ENCODE measurements around the gene KNDC1. TPM values are rescaled to one million over a fixed set of nuclear protein-coding genes. Genes with fewer than 3 reads are reported as not detected.
A peak's percentile ranks its signal among the peaks of the same experiment; 100 is the strongest.
"Not testable (repeated sequence)": the region's sequence is repeated elsewhere in the genome, so short reads cannot be mapped to it uniquely, and the experiment has no call there.

The KNDC1 gene
- total RNA-seq, result 1 to 10 TPM in 1 of 2 experiments, under 1 TPM in 1; 0.55 to 1.2 TPM

- Mint-ChIP-seq H3K4me1 (no peaks in the 10 kb centered on the region), H3K4me3 (peak within 1 kb of the TSS; percentile 39), H3K36me3 (ENCODE audit: low read depth) (no peaks in the 10 kb centered on the region), H3K27me3 (peaks cover 9% of the 10 kb centered on the region), H3K9me3 (no peaks in the 10 kb centered on the region), H3K27ac (no peak within 1 kb of the TSS)
- ChIA-PET CTCF (no interaction called here), POLR2A (no interaction called here)
- peak; percentile 54 for DNase-seq
Observed at GRCh38 chr10:133159950-133160825, at the start of gene KNDC1. KNDC1 (plus strand) TSS chr10:133160219; CDS start chr10:133160468, 249 bp downstream.

- H3K4me1 Mint-ChIP-seq, result no peaks in the 10 kb centered on the region
Observed at GRCh38 chr10:133110609-133111275, 49.3 kb upstream of the KNDC1 start.

GRCh38 chr10:133111640-133112039 is 48.4 kb upstream of the KNDC1 start:
- H3K36me3 Mint-ChIP-seq (ENCODE audit: low read depth); DNase-seq; POLR2A ChIA-PET; H3K4me3 Mint-ChIP-seq; H3K27ac Mint-ChIP-seq; H3K27me3 Mint-ChIP-seq; CTCF ChIA-PET; H3K4me1 Mint-ChIP-seq: not testable (repeated sequence)
- peaks cover 12% of the 10 kb centered on the region for H3K9me3 Mint-ChIP-seq

More at GRCh38 chr10:133110609-133111275, 49.3 kb upstream of the KNDC1 start:
- DNase-seq, result no peak
- POLR2A ChIA-PET, result no interaction called here
- Mint-ChIP-seq H3K27ac (no peak overlapping the region), H3K27me3 (no peaks in the 10 kb centered on the region), H3K4me3 (no peak overlapping the region), H3K36me3 (ENCODE audit: low read depth) (no peaks in the 10 kb centered on the region), H3K9me3 (peaks cover 12% of the 10 kb centered on the region)
- CTCF ChIA-PET, result no interaction called here

GRCh38 chr10:133113146-133113830 is 46.7 kb upstream of the KNDC1 start:
- CTCF ChIA-PET, result no interaction called here
- Mint-ChIP-seq H3K4me3 (no peak overlapping the region), H3K4me1 (no peaks in the 10 kb centered on the region), H3K27me3 (no peaks in the 10 kb centered on the region), H3K9me3 (peaks cover 4% of the 10 kb centered on the region), H3K27ac (no peak overlapping the region), H3K36me3 (ENCODE audit: low read depth) (no peaks in the 10 kb centered on the region)
- no peak for DNase-seq
- POLR2A ChIA-PET, result no interaction called here

GRCh38 chr10:133113847-133114246 is 46.2 kb upstream of the KNDC1 start:
- H3K27ac Mint-ChIP-seq, result no peak overlapping the region
- ChIA-PET POLR2A (no interaction called here), CTCF (no interaction called here)
- no peak for DNase-seq
- H3K4me3 Mint-ChIP-seq, result no peak overlapping the region
- H3K27me3 Mint-ChIP-seq, result no peaks in the 10 kb centered on the region
- H3K9me3 Mint-ChIP-seq, result peaks cover 8% of the 10 kb centered on the region
- H3K4me1 Mint-ChIP-seq, result no peaks in the 10 kb centered on the region
- no peaks in the 10 kb centered on the region for H3K36me3 Mint-ChIP-seq (ENCODE audit: low read depth)

- H3K4me1 Mint-ChIP-seq, result no peaks in the 10 kb centered on the region
- DNase-seq, result no peak
- peaks cover 10% of the 10 kb centered on the region for H3K9me3 Mint-ChIP-seq
- no peaks in the 10 kb centered on the region for H3K36me3 Mint-ChIP-seq (ENCODE audit: low read depth)
- H3K27ac Mint-ChIP-seq, result no peak overlapping the region
- CTCF ChIA-PET, result no interaction called here
- no peak overlapping the region for H3K4me3 Mint-ChIP-seq
- no peaks in the 10 kb centered on the region for H3K27me3 Mint-ChIP-seq
- POLR2A ChIA-PET, result no interaction called here
Observed at GRCh38 chr10:133114251-133114650, 45.8 kb upstream of the KNDC1 start.

GRCh38 chr10:133114726-133115452 is 45.1 kb upstream of the KNDC1 start:
- Mint-ChIP-seq H3K36me3 (ENCODE audit: low read depth) (no peaks in the 10 kb centered on the region), H3K27me3 (no peaks in the 10 kb centered on the region), H3K4me1 (no peaks in the 10 kb centered on the region), H3K9me3 (peaks cover 11% of the 10 kb centered on the region), H3K27ac (no peak overlapping the region), H3K4me3 (no peak overlapping the region)
- ChIA-PET CTCF (no interaction called here), POLR2A (no interaction called here)
- DNase-seq, result no peak

GRCh38 chr10:133115453-133115842 is 44.6 kb upstream of the KNDC1 start:
- no peak for DNase-seq
- CTCF ChIA-PET, result no interaction called here
- no peaks in the 10 kb centered on the region for H3K27me3 Mint-ChIP-seq
- H3K27ac Mint-ChIP-seq, result no peak overlapping the region
- no peaks in the 10 kb centered on the region for H3K4me1 Mint-ChIP-seq
- peaks cover 11% of the 10 kb centered on the region for H3K9me3 Mint-ChIP-seq
- POLR2A ChIA-PET, result no interaction called here
- no peak overlapping the region for H3K4me3 Mint-ChIP-seq
- H3K36me3 Mint-ChIP-seq (ENCODE audit: low read depth), result no peaks in the 10 kb centered on the region

GRCh38 chr10:133115976-133116375 is 44.0 kb upstream of the KNDC1 start:
- POLR2A ChIA-PET, result no interaction called here
- Mint-ChIP-seq H3K4me1 (no peaks in the 10 kb centered on the region), H3K27me3 (no peaks in the 10 kb centered on the region), H3K27ac (no peak overlapping the region), H3K36me3 (ENCODE audit: low read depth) (no peaks in the 10 kb centered on the region), H3K9me3 (peaks cover 11% of the 10 kb centered on the region), H3K4me3 (no peak overlapping the region)
- no peak for DNase-seq
- CTCF ChIA-PET, result no interaction called here

- Mint-ChIP-seq H3K36me3 (ENCODE audit: low read depth) (no peaks in the 10 kb centered on the region), H3K9me3 (peaks cover 11% of the 10 kb centered on the region), H3K27me3 (no peaks in the 10 kb centered on the region), H3K4me3 (no peak overlapping the region), H3K4me1 (no peaks in the 10 kb centered on the region), H3K27ac (no peak overlapping the region)
- ChIA-PET CTCF (no interaction called here), POLR2A (no interaction called here)
- no peak for DNase-seq
Observed at GRCh38 chr10:133116455-133116854, 43.6 kb upstream of the KNDC1 start.

- H3K4me3 Mint-ChIP-seq, result no peak overlapping the region
- peaks cover 11% of the 10 kb centered on the region for H3K9me3 Mint-ChIP-seq
- ChIA-PET POLR2A (no interaction called here), CTCF (no interaction called here)
- no peaks in the 10 kb centered on the region for H3K4me1 Mint-ChIP-seq
- no peak for DNase-seq
- no peak overlapping the region for H3K27ac Mint-ChIP-seq
- no peaks in the 10 kb centered on the region for H3K27me3 Mint-ChIP-seq
- no peaks in the 10 kb centered on the region for H3K36me3 Mint-ChIP-seq (ENCODE audit: low read depth)
Observed at GRCh38 chr10:133117036-133117687, 42.9 kb upstream of the KNDC1 start.

- Mint-ChIP-seq H3K36me3 (ENCODE audit: low read depth) (no peaks in the 10 kb centered on the region), H3K27me3 (no peaks in the 10 kb centered on the region), H3K4me3 (no peak overlapping the region), H3K27ac (no peak overlapping the region), H3K4me1 (no peaks in the 10 kb centered on the region), H3K9me3 (peaks cover 11% of the 10 kb centered on the region)
- POLR2A ChIA-PET, result no interaction called here
- no peak for DNase-seq
- CTCF ChIA-PET, result no interaction called here
Observed at GRCh38 chr10:133117688-133118071, 42.3 kb upstream of the KNDC1 start.

- Mint-ChIP-seq H3K27me3 (peaks cover 4% of the 10 kb centered on the region), H3K4me3 (no peak overlapping the region), H3K9me3 (peaks cover 11% of the 10 kb centered on the region), H3K4me1 (peaks cover 4% of the 10 kb centered on the region), H3K27ac (no peak overlapping the region), H3K36me3 (ENCODE audit: low read depth) (no peaks in the 10 kb centered on the region)
- ChIA-PET POLR2A (no interaction called here), CTCF (no interaction called here)
- no peak for DNase-seq
Observed at GRCh38 chr10:133121479-133121878, 38.5 kb upstream of the KNDC1 start.

All from activated CD4-positive, alpha-beta memory T cell treated with anti-CD3 and anti-CD28 coated beads, Interleukin-2, amount 10 ng/mL, durations not matched to agents 7 days and 5 days (primary cell).